HL-60 (cell line): ENCODE measurements around the gene TMEM171.

ENCODE experiments used
- DNase-seq, 2 experiments: peaks; one replicate each; pipeline ENCODE4 v3.0.0-alpha.2; 2010 to 2020; ENCODE audit warnings: low read depth in 1 of 2, low spot score in 1 of 2
- H3K27ac ChIP-seq: fragments of 250-450 bp; sonication (Bioruptor Pico); replicated peaks from 2 replicates; pipeline ENCODE4 v1.5.1; 2020; ENCODE audit warnings: mild to moderate bottlenecking, moderate library complexity
- H3K27me3 ChIP-seq: fragments of 250-450 bp; sonication (Bioruptor Pico); 2 replicates; pipeline ENCODE4 v1.5.1; 2021; ENCODE audit warnings: mild to moderate bottlenecking, moderate library complexity; ENCODE audit not compliant: insufficient read depth, poor library complexity, severe bottlenecking
- H3K4me3 ChIP-seq: replicated peaks from 2 replicates; pipeline ENCODE4 v1.5.1; 2011; ENCODE audit warnings: mild to moderate bottlenecking, control low read depth, low read length; ENCODE audit not compliant: insufficient read depth
- CTCF ChIP-seq: IDR thresholded peaks from one replicate; pipeline ENCODE4 v1.5.1; 2011; ENCODE audit warnings: low read length, control low read depth, inconsistent platforms; ENCODE audit not compliant: insufficient read depth
- GABPA ChIP-seq: IDR thresholded peaks from 2 replicates; pipeline ENCODE4 v1.6.1; 2012; ENCODE audit warnings: low read depth
- POLR2AphosphoS5 ChIP-seq: IDR thresholded peaks from 2 replicates; pipeline ENCODE4 v1.6.1; 2012; ENCODE audit warnings: low read depth
- REST ChIP-seq: IDR thresholded peaks from 2 replicates; pipeline ENCODE4 v1.6.1; 2012; ENCODE audit warnings: low read depth; ENCODE audit not compliant: insufficient replicate concordance
- SPI1 ChIP-seq: IDR thresholded peaks from 2 replicates; pipeline ENCODE4 v1.6.1; 2012; ENCODE audit warnings: low read depth, mild to moderate bottlenecking, borderline replicate concordance

The TMEM171 gene

GRCh38 chr5:73153513-73153912 lies 33.1 kb downstream of the TMEM171 start:
- Histone ChIP-seq H3K4me3 (no peak overlapping the region), H3K27me3 (no peaks in the 10 kb centered on the region), H3K27ac (no peak overlapping the region)
- TF ChIP-seq CTCF, result no peak
- TF ChIP-seq GABPA, result no peak
- TF ChIP-seq POLR2AphosphoS5, result no peak
- no peak for TF ChIP-seq SPI1
- no peak for TF ChIP-seq REST
- DNase-seq, result no peak

GRCh38 chr5:73154208-73155006 lies 34.0 kb downstream of the TMEM171 start:
- H3K27ac ChIP-seq, result no peak overlapping the region
- DNase-seq, result no peak
- TF ChIP-seq CTCF (no peak), POLR2AphosphoS5 (no peak), GABPA (no peak), SPI1 (no peak), REST (no peak)
- no peaks in the 10 kb centered on the region for H3K27me3 ChIP-seq
- H3K4me3 ChIP-seq, result no peak overlapping the region

GRCh38 chr5:73155271-73156222 lies 35.2 kb downstream of the TMEM171 start:
- TF ChIP-seq SPI1, result no peak
- TF ChIP-seq CTCF, result no peak
- no peak for TF ChIP-seq REST
- TF ChIP-seq POLR2AphosphoS5, result no peak
- no peak for TF ChIP-seq GABPA
- H3K27ac ChIP-seq, result no peak overlapping the region
- no peak for DNase-seq
- no peak overlapping the region for H3K4me3 ChIP-seq
- no peaks in the 10 kb centered on the region for H3K27me3 ChIP-seq
